ENCODE results near the gene HLCS.

Gene HLCS

GRCh38 chr21:36909901-36910561 is 56.4 kb downstream of the HLCS start:
- Histone ChIP-seq H3K27ac (ENCODE audit: low read depth, low read length) (no peak overlapping the region), H3K36me3 (ENCODE audit: low read length) (no peaks in the 10 kb centered on the region), H4K20me1 (ENCODE audit: low read depth, low read length) (no peaks in the 10 kb centered on the region), H3K27me3 (ENCODE audit: low read length) (no peaks in the 10 kb centered on the region), H3K4me3 (ENCODE audit: insufficient read depth, low read length, poor library complexity, severe bottlenecking) (no peak overlapping the region), H2AFZ (ENCODE audit: low read depth, low read length, severe bottlenecking) (no peak overlapping the region), H3F3A (ENCODE audit: insufficient read depth) (no peaks in the 10 kb centered on the region), H3K9me2 (replicated peaks; ENCODE audit: insufficient read depth, low read length) (no peaks in the 10 kb centered on the region), H3K9ac (ENCODE audit: low read length) (no peak overlapping the region), H3K9me3 (ENCODE audit: insufficient read depth, low read length) (no peaks in the 10 kb centered on the region), H3K79me2 (ENCODE audit: insufficient read depth, low read length) (no peaks in the 10 kb centered on the region), H3K4me2 (ENCODE audit: low read depth, low read length, poor library complexity, severe bottlenecking) (no peak overlapping the region)
- TF ChIP-seq CTCF (IDR thresholded peaks at IDR 0.05; ENCODE audit: insufficient read depth, low read length, poor library complexity, severe bottlenecking) (no peak), EZH2phosphoT487 (conservative IDR thresholded peaks at IDR 0.05; ENCODE audit: low read length) (no peak)

- no peaks in the 10 kb centered on the region for H3K9me3 ChIP-seq (ENCODE audit: insufficient read depth, low read length)
- H3K9ac ChIP-seq (ENCODE audit: low read length), result no peak overlapping the region
- no peaks in the 10 kb centered on the region for H3F3A ChIP-seq (ENCODE audit: insufficient read depth)
- no peak overlapping the region for H3K4me3 ChIP-seq (ENCODE audit: insufficient read depth, low read length, poor library complexity, severe bottlenecking)
- no peak for TF ChIP-seq EZH2phosphoT487 (conservative IDR thresholded peaks at IDR 0.05; ENCODE audit: low read length)
- no peak for TF ChIP-seq CTCF (IDR thresholded peaks at IDR 0.05; ENCODE audit: insufficient read depth, low read length, poor library complexity, severe bottlenecking)
- H3K36me3 ChIP-seq (ENCODE audit: low read length), result no peaks in the 10 kb centered on the region
- H3K79me2 ChIP-seq (ENCODE audit: insufficient read depth, low read length), result no peaks in the 10 kb centered on the region
- H3K27ac ChIP-seq (ENCODE audit: low read depth, low read length), result no peak overlapping the region
- no peaks in the 10 kb centered on the region for H3K27me3 ChIP-seq (ENCODE audit: low read length)
- no peak overlapping the region for H3K4me2 ChIP-seq (ENCODE audit: low read depth, low read length, poor library complexity, severe bottlenecking)
- no peak overlapping the region for H2AFZ ChIP-seq (ENCODE audit: low read depth, low read length, severe bottlenecking)
- no peaks in the 10 kb centered on the region for H3K9me2 ChIP-seq (replicated peaks; ENCODE audit: insufficient read depth, low read length)
- H4K20me1 ChIP-seq (ENCODE audit: low read depth, low read length), result no peaks in the 10 kb centered on the region
Measured at GRCh38 chr21:36909423-36909822, 57.0 kb downstream of the HLCS start.

GRCh38 chr21:36908260-36908908 is 58.1 kb downstream of the HLCS start:
- H3K9ac ChIP-seq (ENCODE audit: low read length), result no peak overlapping the region
- no peaks in the 10 kb centered on the region for H3K9me2 ChIP-seq (replicated peaks; ENCODE audit: insufficient read depth, low read length)
- H2AFZ ChIP-seq (ENCODE audit: low read depth, low read length, severe bottlenecking), result no peak overlapping the region
- no peaks in the 10 kb centered on the region for H3K9me3 ChIP-seq (ENCODE audit: insufficient read depth, low read length)
- no peaks in the 10 kb centered on the region for H3K79me2 ChIP-seq (ENCODE audit: insufficient read depth, low read length)
- no peak overlapping the region for H3K27ac ChIP-seq (ENCODE audit: low read depth, low read length)
- no peak overlapping the region for H3K4me2 ChIP-seq (ENCODE audit: low read depth, low read length, poor library complexity, severe bottlenecking)
- no peaks in the 10 kb centered on the region for H3K36me3 ChIP-seq (ENCODE audit: low read length)
- no peaks in the 10 kb centered on the region for H3K27me3 ChIP-seq (ENCODE audit: low read length)
- H3F3A ChIP-seq (ENCODE audit: insufficient read depth), result no peaks in the 10 kb centered on the region
- TF ChIP-seq EZH2phosphoT487 (conservative IDR thresholded peaks at IDR 0.05; ENCODE audit: low read length), result no peak
- no peak for TF ChIP-seq CTCF (IDR thresholded peaks at IDR 0.05; ENCODE audit: insufficient read depth, low read length, poor library complexity, severe bottlenecking)
- H4K20me1 ChIP-seq (ENCODE audit: low read depth, low read length), result no peaks in the 10 kb centered on the region
- no peak overlapping the region for H3K4me3 ChIP-seq (ENCODE audit: insufficient read depth, low read length, poor library complexity, severe bottlenecking)

All from SU-DHL-6 (cell line).